SH-SY5Y (cell line): ENCODE data around the gene B3GAT2.

ENCODE experiments used
- GATA2 ChIP-seq: IDR thresholded peaks from 2 replicates; pipeline ENCODE4 v1.6.1; 2011; ENCODE audit warnings: mild to moderate bottlenecking, low read depth, low read length
- GATA3 ChIP-seq: IDR thresholded peaks from 2 replicates; pipeline ENCODE4 v1.6.1; 2011; ENCODE audit warnings: low read depth, mild to moderate bottlenecking, low read length, moderate library complexity

DNA sequence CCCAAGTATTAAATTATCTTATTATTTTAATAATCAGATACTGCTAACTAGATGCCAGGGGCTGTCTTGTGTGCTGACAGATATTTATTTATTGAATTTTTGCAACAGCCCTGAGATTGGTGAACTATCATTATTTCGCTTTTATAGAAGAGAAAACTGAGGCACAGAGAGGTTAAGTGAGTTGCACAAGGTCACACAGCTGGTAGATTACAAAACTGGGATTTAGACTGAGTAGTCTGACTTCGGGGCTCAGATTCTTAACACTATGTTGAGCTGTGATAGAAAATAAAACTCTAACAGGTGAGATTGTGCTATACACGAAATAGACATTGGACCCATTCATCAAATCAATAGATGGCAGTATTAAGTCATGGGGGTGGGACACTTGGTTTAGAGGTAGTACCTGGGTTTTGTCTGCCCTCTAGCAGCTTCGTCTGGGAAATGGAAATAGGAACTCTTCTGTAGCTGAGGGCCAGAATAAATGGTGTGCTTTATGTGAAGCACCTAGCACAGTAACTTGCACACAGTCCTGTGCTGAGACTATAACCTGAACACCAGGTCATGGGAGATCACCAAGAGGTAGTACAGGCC is 113.4 kb downstream of the B3GAT2 start:
- TF ChIP-seq GATA2 (no peak), GATA3 (no peak)
